Transverse colon (tissue), 4 donors: ENCODE measurements around the gene FXN. TPM values are rescaled to one million over a fixed set of nuclear protein-coding genes. Genes with fewer than 3 reads are reported as not detected.

ENCODE experiments used
- DNase-seq: peaks from one replicate; pipeline ENCODE4 v3.0.0-alpha.2; 2019
- H3K27ac ChIP-seq, 4 donors: fragments of 200-600 bp; sonication (generic); 2 replicates each; pipeline ENCODE4 v1.5.1; 2016 to 2018; ENCODE audit warnings: inconsistent platforms in 4 of 4
- H3K27me3 ChIP-seq: fragments of 200-600 bp; sonication (generic); 2 replicates; pipeline ENCODE4 v1.5.1; 2017; ENCODE audit warnings: inconsistent platforms
- H3K36me3 ChIP-seq, 4 donors: fragments of 200-600 bp; sonication (generic); 2 replicates each; pipeline ENCODE4 v1.5.1; 2017 to 2019; ENCODE audit warnings: inconsistent platforms in 4 of 4
- H3K4me1 ChIP-seq, 4 donors: fragments of 200-600 bp; sonication (generic); 2 replicates each; pipeline ENCODE4 v1.5.1; 2017 to 2020; ENCODE audit warnings: inconsistent platforms in 4 of 4
- H3K4me3 ChIP-seq, 4 donors: fragments of 200-600 bp; sonication (generic); 1 replicate in 1 of 4; 2 replicates in 3 of 4; pipeline versions ENCODE4 v1.5.1 to v1.6.1; 2017 to 2019; ENCODE audit warnings: inconsistent platforms in 4 of 4
- H3K9me3 ChIP-seq, 2 donors: fragments of 200-600 bp; sonication (generic); 2 replicates each; pipeline ENCODE4 v1.5.1; 2017 to 2019; ENCODE audit warnings: inconsistent platforms in 2 of 2
- CTCF ChIP-seq, 5 experiments: fragments of 200-600 bp in 3 of 5; fragments of 450-650 bp in 2 of 5; sonication (generic) in 3 of 5; IDR thresholded peaks; 1 replicate in 2 of 5; 2 replicates in 3 of 5; pipeline ENCODE4 v1.5.1; 2016 to 2017; ENCODE audit warnings: antibody characterized with exemption in 5 of 5, inconsistent platforms in 3 of 5, mild to moderate bottlenecking in 2 of 5, moderate library complexity in 1 of 5
- EP300 ChIP-seq: sonication (generic); formaldehyde crosslinking; IDR thresholded peaks from one replicate; pipeline ENCODE4 v1.6.1; 2017; ENCODE audit warnings: antibody characterized with exemption, low read depth
- POLR2A ChIP-seq: fragments of 450-650 bp; IDR thresholded peaks from one replicate; pipeline ENCODE4 v1.6.1; 2016; ENCODE audit warnings: antibody characterized with exemption, mild to moderate bottlenecking, moderate library complexity
- POLR2AphosphoS5 ChIP-seq, 3 donors: sonication (generic); formaldehyde crosslinking; IDR thresholded peaks; one replicate each; pipeline ENCODE4 v1.6.1; 2016; ENCODE audit warnings: antibody characterized with exemption in 3 of 3
- WGBS, 2 donors: methylation state at CpG; one replicate each; pipeline ENCODE4 v1.1.5; 2018; ENCODE audit warnings: low coverage in 1 of 2; 5-methylcytosine and 5-hydroxymethylcytosine counted together
- in situ Hi-C, 4 donors: fragments of 200-750 bp; cut with MboI; loops; one replicate each; pipeline versions ENCODE4 v1.15.0 to v1.15.1; 2017; ENCODE audit warnings: low sequenced_read_pairs in 3 of 4, low pct_ligation_motif_present in 1 of 4, low pct_unique_long_range_greater_than_20kb in 1 of 4
- intact Hi-C: fragments of 100-400 bp; cut with DNase I; formaldehyde crosslinking; loops from one replicate; pipeline ENCODE4 v1.15.1; 2023; ENCODE audit warnings: low total_unique reads
- total RNA-seq, 4 donors: library from RNA; depleted of rRNA; stranded (reverse); fragments of >200 nt; gene quantifications; one replicate each; pipeline ENCODE4 v1.1.0, GENCODE V29; 2016

FXN gene
- total RNA-seq, 4 donors from 2014 or later: 2.0 to 5.5 (median 3.5) TPM

DNA sequence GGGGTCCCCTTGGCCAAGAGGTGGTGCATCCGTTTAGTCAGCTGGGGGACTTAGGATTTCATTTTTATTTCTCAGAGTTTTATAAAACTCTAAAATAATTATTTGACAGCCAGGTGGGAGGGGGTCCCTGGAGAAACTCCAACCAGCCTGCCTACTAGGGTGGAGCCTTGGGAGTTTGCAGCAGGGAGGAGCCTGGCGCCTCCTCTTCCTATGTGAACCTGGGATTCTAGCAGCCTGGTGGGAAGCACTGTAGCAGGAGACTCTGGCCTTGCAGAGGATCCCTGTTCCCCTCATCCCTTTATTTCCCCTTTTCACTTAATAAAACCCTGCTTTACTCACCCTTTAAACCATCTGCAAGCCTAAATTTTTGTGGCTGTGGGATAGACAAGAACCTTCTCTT is 50.8 kb downstream of the FXN start:
- Histone ChIP-seq H3K27ac (no peak overlapping the region), H3K4me1 (peaks cover 0 to 12% (median 4%) of the 10 kb centered on the region in 4 donors), H3K27me3 (no peaks in the 10 kb centered on the region), H3K4me3 (no peak overlapping the region), H3K9me3 (no peaks in the 10 kb centered on the region), H3K36me3 (no peaks in the 10 kb centered on the region)
- no peak for TF ChIP-seq POLR2AphosphoS5 (IDR thresholded peaks at IDR 0.05)
- no peak for TF ChIP-seq EP300
- TF ChIP-seq CTCF (IDR thresholded peaks at IDR 0.05): no peak
- TF ChIP-seq POLR2A: no peak
- no peak for DNase-seq
- intact Hi-C loops (no loop called here), in situ Hi-C loops (no loop called here)
- WGBS, 2 donors: 90% methylated on average over 2 of the region's 2 CpGs; no CpG with 5 or more reads in 1 of the 2 donors

DNA sequence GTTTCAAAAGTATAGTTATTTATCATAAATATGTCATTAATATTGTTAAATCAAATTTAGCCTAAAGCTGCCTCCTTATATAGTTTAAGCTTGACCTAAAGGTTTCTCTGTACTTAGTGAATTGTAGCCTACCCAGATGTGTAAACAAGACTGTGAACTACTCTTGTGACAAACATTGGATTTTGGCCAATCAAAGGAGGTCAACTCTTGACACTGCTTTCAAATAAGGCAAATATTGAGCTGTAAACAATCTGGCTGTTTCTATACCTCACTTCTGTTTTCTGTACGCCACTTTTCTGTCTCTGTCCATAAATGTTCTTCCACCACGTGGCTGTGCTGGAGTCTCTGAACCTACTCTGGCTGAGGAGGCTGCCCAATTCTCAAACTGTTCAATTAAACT is 51.2 kb downstream of the FXN start:
- Histone ChIP-seq H3K4me1 (peaks cover 0 to 12% (median 4%) of the 10 kb centered on the region in 4 donors), H3K36me3 (no peaks in the 10 kb centered on the region), H3K27ac (no peak overlapping the region), H3K27me3 (no peaks in the 10 kb centered on the region), H3K9me3 (no peaks in the 10 kb centered on the region), H3K4me3 (no peak overlapping the region)
- DNase-seq: no peak
- intact Hi-C loops (no loop called here), in situ Hi-C loops (no loop called here)
- WGBS, 2 donors: 40 to 58% methylated on average over 2 of the region's 2 CpGs
- TF ChIP-seq POLR2AphosphoS5 (IDR thresholded peaks at IDR 0.05) (no peak), EP300 (no peak), POLR2A (no peak), CTCF (IDR thresholded peaks at IDR 0.05) (no peak)

DNA sequence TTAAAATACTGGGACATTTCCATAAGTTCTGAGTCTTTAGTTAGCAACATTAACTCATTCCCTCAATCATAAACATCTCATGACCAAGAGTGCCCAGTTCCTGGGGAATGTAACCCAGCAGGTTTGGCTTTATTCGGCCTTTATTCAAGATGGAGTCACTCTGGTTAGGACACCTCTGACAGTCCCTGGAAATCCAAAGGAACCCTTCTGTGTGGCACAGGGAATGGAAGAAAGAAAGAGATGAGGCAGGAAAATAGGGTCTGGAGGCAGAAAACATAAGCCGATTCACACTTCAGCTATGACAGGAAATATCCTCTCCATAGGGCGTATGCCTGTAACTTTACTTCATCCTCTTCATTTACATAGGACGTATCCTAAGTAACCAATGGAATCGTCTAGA is 53.5 kb downstream of the FXN start:
- no peak for DNase-seq
- peaks cover 0 to 23% (median 10%) of the 10 kb centered on the region in 4 donors for H3K4me1 ChIP-seq
- H3K27ac ChIP-seq: no peak overlapping the region
- WGBS, 2 donors: 92 to 93% methylated on average over 5 of the region's 5 CpGs
- H3K27me3 ChIP-seq: no peaks in the 10 kb centered on the region
- intact Hi-C loops (no loop called here), in situ Hi-C loops (no loop called here)
- no peaks in the 10 kb centered on the region for H3K9me3 ChIP-seq
- H3K36me3 ChIP-seq: no peaks in the 10 kb centered on the region
- no peak overlapping the region for H3K4me3 ChIP-seq
- TF ChIP-seq EP300 (no peak), POLR2AphosphoS5 (IDR thresholded peaks at IDR 0.05) (no peak), POLR2A (no peak), CTCF (IDR thresholded peaks at IDR 0.05) (no peak)

DNA sequence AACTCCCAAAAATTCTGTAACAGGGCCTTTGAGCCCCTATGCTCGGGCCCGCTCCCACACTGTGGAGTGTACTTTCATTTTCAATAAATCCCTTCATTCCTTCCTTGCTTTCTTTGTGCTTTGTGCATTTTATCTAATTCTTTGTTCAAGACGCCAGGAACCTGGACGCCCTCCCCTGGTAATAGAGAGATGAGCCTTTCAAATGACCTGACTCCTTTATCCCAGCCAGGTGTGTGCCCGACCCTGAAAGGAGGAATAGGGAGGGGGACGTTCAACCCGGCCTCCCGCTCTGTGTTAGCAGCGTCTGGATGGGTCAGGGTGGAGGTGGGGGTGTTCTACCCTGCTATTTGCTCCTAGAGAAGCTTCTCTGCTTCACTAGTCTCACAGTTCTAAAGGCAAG is 53.9 kb downstream of the FXN start:
- in situ Hi-C loops: no loop called here
- TF ChIP-seq EP300 (no peak), POLR2A (no peak)
- Histone ChIP-seq H3K4me1 (peaks cover 0 to 23% (median 10%) of the 10 kb centered on the region in 4 donors), H3K27me3 (no peaks in the 10 kb centered on the region), H3K27ac (no peak overlapping the region), H3K4me3 (no peak overlapping the region), H3K36me3 (no peaks in the 10 kb centered on the region), H3K9me3 (no peaks in the 10 kb centered on the region)
- intact Hi-C loops: no loop called here
- no peak for DNase-seq
- 79 to 89% methylated on average over 3 to 9 of the region's 9 CpGs for WGBS, 2 donors

GRCh38 chr9:69090140-69090750 is 54.7 kb downstream of the FXN start:
- Histone ChIP-seq H3K27ac (no peak overlapping the region), H3K4me1 (peaks cover 0 to 23% (median 10%) of the 10 kb centered on the region in 4 donors), H3K36me3 (no peaks in the 10 kb centered on the region), H3K4me3 (no peak overlapping the region), H3K9me3 (no peaks in the 10 kb centered on the region), H3K27me3 (no peaks in the 10 kb centered on the region)
- DNase-seq: no peak
- in situ Hi-C loops (no loop called here), intact Hi-C loops (no loop called here)
- TF ChIP-seq POLR2A (no peak), CTCF (IDR thresholded peaks at IDR 0.05) (no peak), EP300 (no peak), POLR2AphosphoS5 (IDR thresholded peaks at IDR 0.05) (no peak)
- 70 to 86% methylated on average over 1 to 4 of the region's 4 CpGs for WGBS, 2 donors
